ENCODE results near the gene RPL37A.

RPL37A gene

DNA sequence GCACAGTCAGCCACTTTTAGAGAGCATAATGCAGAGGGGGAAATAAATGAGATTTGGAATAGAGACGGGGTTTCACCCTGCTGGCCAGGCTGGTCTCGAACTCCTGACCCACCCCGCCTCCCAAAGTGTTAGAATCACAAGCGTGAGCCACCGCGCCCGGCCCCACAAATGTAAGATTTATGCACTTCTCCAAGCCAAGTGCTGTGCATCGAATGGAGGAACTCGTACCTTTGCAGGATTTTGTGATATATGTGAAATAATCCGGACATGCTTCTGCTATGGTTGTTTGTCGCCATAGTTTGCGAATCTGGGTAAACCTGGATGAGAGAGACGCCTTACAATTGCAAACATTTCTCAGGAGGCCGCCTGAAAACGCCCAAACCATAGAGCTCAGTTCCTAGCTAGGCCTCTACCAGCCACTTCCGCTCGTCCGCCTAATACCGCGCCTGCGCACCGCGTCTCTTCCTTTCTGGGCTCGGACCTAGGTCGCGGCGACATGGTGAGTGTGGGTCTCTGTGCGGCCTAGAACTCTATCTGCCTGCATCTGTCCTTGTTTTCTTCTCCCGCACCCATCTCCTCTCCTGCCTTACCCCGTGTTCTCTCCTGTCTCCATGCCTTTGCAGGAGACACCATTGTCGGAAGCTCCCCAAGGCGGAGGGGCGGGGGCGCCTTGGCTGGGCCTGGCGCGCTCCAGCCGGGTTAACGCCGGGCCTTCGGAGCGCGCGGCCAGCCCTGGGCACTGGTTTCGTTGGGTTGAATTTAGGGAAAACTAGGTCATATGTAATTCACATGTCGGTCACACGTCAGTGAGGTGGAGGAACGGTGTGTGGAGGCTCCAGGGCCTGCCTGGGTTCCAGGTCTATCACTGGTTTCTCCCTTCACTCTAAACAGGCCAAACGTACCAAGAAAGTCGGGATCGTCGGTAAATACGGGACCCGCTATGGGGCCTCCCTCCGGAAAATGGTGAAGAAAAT, at the start of gene RPL37A:
Gene RPL37A, plus strand, starts transcription at position 466 of the 974 bp plus-strand sequence. Its CDS starts 31 bp downstream, at position 497.
- peak; percentile 89 for DNase-seq

DNA sequence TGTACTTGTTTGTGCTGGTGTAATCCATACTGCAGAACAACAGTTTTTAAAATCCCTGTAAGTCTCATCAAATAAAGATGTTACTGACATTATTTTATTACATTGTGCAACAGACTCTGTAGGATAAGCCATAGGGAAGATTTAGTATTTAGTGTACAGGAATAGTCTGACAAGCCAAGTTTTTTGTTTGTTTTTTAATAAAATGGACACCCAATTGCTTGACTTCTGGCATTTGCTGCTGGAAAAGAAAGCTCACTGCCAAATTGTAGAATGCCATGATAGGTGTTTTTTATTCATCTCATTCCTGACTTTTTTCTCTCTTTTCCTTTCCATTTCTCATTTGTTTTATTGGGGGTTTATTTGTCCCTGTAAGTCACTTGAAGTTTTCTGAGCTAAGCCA, 48.3 kb upstream of the RPL37A start:
- DNase-seq: no peak

DNA sequence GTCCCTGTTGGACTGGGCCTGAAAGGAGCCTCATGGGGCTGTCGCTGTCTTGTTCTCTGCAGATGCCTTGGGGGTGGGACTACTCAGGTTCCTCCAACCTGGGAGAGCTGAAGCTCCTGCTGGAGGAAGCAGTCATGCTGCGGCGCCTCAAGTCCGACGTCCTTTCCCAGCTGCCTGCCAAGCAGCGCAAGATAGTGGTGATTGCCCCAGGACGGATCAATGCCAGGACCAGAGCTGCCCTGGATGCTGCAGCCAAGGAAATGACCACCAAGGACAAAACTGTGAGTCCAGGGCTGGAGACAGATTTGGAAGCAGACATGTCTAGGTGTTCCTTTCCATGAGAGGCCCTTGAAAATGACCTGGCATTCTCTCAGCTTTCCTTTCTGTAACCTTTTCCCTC, 47.9 kb upstream of the RPL37A start:
- DNase-seq: no peak

DNA sequence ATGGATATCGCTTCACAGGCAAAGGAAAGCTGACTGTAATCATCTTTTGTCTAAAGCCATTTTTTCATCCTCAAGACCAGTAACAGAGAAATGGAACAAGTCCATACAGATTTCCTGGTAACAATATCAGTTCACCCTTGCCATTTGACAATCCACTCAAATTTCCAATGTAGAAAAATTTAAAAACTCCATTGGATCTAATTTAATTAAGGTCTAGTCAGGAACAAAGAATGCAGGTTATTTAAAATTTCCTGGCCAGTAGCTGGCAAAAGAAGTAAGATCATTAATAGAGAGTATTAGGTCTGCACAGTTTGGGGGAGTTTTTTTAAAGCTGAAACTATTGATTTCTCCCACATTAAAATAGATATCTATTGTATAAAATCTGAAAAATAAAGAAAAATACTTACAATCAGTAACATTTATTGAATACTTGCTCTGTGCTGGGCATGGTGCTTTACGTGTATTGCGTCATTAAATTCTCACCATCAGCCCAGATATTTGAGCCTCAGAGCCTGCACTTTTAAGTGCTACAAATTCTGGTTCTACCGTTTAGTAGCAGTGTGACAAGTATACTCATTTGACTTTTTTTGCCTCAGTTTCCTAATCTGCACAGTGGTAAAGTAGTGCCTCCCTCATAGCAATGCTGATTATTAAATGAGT, 44.6 kb upstream of the RPL37A start:
- DNase-seq: no peak

DNA sequence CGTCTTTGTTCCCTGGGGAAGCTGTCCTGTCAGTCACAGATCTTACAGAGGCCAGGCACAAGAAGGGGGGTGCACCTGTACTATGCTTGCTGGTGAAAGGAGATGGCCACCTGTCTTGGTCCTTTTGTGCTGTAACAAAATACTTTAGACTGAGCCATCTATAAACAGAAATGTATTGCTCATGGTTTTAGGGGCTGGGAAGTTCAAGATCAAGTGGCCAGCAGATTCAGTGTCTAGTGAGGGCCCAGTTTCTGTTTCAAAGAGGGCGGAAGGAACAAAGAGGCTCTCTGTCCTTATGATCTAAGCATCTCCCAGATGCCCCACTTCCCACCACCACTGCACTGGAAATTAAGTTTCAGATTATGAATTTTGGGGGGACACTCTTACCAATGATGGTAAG, 35.5 kb upstream of the RPL37A start:
- DNase-seq: no peak

DNA sequence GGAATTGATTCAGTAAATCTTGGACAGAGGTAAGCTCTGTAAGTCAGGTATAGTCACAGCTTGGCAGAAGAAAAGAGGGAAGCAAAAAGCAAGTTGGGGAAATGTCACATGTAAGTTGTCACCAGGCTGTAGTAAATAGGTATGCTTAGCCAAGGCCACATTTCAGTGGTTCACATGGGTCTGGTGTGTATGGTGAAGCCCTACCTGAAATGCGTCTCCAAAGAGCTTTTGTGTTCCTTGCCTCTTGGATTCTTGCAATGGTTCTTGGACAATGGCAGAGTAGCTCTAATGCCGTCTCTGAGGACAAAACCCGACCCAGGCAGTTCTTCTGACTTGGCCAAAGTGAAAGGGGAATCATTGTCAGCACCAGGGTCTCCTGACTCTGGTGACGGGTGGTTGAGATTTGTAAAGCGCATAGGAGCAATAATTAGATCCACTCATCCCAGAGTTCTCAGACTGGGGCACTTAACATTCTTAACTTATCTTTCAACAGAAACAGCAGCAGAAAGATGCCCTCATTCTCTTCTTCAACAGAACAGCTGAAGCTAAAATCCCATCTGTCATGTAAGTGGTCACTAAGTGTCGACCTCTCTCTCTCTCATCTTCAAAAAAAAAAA, 34.4 kb upstream of the RPL37A start:
- DNase-seq: no peak

DNA sequence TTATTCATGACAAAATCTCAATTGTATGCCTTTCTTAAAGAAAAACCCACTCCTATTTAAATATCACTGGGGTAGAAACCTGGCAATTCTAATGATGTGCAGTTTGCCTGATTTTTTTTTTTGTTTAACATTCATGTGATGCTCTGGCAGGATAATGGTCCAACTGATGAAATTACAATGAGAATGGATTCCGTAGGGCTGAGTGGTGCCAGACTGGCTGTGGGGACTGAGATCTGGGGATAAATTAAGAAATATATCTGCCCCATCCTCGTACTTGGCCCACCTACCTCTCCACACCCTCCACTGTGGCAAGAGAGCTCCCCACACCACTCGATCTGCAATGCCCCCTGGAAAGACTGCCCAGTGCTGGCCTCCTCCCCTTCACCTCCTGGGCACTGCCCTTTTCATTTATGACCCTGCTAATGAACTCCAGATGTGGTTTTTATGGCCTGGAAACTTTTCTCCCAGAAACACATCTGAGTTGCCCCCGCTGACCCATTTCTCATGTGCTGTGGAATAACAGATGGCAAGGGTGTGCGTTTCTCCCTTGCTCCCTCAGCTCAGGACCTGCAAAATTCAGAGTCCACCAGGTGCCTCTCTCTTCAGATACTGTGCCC, 33.0 kb upstream of the RPL37A start:
- no peak for DNase-seq

DNA sequence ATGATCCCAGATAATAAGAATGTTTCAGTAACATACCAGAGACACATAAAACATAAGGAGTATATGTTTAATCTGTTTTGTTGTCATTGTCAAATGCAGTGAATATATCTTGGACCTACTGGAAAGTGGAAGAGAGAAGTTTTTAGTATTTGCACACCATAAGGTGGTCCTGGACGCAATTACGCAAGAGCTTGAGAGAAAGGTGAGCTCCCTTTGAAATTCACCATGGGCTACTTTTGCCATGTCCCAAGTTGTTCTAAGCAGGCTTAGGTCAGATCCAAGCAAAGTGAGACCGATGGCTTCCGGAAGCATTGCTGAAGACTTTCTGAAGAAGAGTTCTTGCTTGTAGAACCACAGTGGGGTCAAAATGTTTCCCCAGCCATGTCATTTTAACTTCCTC, 30.8 kb upstream of the RPL37A start:
- no peak for DNase-seq

DNA sequence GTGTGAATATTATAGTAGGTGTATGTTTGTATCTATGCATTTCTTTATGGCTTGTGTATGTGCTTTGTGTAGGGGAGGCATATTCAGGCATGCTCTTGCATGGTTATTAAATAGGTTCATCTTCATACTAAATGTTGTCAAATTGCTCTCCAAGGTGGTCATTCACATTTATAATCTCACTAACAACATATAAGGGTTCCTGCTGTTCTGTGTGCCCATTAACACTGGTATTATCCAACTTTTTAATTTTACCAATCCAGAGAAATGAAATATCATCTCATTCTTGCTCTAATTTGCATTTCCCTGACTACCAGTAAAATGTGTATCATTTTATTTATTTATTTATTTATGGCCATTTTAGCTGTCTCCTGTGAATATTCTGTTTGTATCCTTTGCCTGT, 29.0 kb upstream of the RPL37A start:
- DNase-seq: no peak

DNA sequence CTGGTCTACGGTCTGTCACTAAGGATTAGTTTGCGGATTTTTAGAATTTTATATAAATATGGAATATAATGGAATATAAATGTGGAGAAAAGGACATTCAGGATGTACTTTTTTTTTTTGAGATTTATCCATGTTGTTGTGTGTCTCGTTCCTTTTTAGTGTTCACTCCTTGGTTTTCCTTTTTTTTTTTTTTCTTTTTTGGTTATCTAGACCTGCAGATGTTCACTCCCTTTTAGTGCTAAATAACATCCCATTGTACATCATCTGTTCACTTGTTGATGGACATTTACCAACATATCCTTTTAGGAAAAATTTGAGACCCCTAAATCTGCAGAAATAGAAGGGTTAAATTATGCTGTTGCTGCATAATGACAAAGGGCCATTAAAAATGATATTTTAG, 25.5 kb upstream of the RPL37A start:
- DNase-seq: no peak

DNA sequence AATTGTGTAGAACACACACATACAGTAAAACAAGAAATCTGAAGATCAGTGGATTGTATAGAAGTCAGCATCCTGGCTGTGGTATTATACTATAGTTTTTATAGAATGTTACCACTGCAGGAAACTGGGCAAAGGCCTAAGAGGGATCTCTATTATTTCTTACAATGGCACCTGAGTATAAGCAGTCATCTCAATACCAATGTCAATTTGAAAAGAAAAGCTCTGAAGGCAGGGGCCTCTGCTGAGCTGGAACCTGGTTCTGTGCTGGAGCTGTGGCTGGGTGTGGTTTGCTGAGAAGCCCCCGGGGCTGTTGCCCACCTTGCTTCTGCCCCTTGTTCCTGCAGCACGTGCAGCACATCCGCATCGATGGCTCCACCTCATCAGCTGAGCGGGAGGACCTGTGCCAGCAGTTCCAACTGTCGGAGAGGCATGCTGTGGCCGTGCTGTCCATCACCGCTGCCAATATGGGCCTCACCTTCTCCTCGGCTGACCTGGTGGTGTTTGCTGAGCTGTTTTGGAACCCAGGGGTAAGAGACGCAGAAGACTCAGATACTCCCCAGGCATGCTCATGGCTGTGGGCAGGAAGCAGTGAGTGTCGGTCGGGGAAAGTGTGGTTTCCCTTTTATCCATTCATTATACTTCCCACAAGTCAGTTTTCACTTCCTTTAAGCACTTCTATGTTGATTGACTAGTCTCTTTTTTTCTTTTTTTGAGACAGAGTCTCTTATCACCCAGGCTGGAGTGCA, 23.5 kb upstream of the RPL37A start:
- no peak for DNase-seq

DNA sequence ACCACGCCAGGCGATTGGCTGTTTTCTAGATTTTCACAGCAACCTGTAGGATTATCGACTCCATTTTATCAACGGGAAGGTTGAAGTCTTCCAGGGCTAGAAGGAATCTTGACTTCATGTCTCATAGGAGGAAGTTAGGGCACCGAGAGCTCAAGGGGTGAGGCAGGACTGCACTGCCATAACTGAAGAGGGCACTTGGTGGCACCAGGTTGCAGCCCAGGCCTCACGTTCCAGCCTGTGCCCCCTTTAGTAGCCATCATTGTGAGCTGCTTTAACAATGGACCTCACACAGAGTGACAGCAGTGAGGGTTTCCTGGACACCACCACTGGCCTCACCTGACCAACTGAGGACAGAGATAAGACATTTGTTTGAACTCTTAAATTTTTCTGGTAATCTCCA, 22.9 kb upstream of the RPL37A start:
- DNase-seq: no peak

DNA sequence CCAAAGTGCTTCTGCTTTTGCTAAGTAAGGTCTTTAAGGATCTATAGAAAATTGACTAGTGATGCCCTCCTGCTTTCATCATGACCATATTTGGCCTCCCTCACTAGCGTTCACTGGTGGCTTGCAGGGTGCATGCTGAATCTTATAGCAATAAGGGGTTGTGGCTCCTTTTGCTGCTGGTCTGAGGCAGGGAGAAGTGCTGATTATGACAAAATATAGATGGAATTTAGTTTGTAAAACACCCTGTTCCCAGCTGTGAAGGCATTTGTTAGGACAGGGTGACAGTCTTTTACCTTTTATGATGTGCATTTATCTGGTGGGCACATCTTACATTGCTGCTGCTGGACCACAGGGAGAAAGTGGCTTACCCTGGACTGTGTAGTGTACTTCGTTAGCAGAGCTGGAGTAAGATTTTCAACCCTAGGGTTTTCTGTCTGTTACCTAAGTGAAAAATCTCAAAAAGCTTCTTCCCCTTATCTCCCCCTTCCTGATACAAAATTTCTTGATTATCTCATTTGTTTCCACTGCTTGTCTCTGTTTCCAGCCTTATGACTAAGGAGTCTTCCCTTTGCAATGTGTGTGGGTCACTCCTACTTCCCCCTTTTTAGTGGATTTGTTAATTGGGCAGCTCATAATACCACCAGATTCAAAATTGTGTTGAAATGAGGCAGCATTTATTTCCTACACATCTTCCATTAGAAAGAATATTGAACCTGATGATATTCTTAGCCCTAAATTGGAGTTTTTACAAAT, 21.2 kb upstream of the RPL37A start:
- DNase-seq: no peak

DNA sequence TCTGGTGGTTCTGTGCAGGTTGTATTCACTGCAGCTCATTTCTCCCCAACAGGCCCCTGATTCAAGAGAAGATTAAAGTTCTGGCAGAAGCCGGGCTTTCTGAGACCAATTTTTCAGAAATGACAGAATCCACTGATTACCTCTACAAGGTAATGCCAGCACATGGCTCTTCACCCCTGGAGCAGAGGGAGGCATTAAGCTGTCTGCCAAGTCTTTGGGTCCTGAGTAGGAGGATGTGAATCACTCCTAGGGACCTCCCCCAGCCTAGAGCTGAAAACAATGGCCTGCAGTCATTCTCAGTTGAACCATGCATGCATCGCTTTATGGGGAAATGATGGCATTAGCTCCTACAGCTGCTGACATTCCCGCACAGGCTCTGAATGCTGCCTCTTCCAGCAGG, 20.5 kb upstream of the RPL37A start:
- no peak for DNase-seq

DNA sequence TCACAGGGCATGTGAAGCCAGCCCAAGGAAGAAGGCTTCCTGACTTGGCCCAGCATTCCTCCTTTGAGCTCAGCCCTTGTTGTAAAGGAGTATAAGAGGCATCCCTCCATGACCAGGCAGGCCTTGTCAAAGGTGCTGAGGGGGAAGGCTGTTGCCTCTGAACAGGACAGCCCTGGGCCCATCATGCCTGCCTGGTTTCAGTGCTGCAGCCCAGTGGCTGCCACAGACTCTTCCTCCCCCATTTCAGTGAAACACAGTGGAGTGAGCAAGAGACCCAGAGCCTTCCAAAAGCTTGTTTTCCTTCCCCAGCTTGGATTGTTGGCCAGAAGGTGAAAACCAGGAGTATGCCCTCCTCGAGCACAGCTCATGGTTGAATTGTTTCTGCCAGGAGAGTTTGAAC, 19.9 kb upstream of the RPL37A start:
- no peak for DNase-seq

DNA sequence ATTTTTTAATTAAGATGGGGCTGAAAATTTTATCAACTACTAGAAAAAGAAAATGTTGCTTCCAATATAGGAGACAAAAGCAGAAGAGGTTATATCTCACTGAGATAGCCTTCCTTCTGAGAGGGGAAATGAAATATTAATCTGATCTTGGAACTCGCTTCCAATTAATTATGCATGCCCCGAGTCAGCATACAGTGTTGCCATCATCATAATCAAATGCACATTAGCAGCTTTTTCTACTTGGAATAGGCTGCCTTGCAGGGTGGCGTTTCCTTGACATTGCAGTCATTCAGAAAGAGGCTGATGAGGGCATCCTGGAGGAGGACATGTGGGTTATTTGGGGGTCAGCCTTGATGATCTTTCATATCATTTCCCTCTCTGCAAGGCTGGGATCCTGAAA, 18.4 kb upstream of the RPL37A start:
- DNase-seq: no peak

DNA sequence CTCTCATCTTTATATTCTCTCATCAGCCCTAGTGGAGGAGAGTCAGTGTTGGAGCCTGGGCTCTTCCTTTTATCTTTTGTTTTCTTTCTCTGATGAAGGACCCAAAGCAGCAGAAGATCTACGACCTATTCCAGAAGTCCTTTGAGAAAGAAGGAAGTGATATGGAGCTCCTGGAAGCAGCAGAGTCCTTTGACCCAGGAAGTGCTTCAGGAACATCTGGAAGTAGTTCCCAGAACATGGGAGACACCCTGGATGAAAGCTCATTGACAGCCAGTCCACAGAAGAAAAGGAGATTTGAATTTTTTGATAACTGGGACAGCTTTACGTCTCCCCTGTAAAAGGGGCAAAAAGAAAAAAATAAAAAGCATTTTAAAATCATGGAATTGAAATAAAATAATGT, 16.0 kb upstream of the RPL37A start:
- no peak for DNase-seq

DNA sequence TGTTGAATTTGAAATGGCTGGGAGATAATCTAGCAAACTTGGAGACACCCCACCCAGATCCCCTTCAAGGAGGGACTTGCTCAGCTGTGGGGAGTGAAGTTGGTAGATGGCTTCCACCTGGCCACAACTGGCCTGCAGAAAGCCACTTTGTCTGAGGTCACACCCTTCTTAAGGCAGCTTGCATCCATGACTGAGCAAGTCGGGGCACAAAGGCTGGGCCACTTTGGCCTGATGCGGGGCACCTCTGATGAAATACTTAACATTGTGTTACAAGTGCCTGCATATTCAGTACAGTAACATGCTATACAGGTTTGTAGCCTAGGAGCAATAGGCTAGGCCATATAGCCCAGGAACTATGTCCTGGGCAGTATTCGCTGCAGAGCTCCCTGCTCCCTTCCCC, 13.4 kb upstream of the RPL37A start:
- no peak for DNase-seq

DNA sequence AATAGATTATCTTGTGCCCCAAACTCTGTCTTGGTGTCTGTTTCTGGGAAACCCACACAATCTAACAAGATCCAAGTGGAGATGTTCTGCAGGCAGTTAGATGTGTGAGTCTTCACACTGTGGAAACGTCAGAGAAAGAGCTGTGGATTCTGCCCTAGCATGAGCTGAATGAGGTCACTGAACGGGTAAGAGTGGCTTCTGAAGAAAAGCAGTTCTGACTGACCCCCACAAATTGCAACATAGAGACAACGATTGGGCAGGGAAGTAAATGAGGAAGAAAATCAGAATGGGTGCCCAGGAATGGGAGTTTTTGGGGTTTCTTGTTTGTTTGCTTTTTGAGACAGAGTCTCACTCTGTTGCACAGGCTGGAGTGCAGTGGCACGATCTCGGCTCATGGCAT, 12.9 kb upstream of the RPL37A start:
- DNase-seq: peak; percentile 26

DNA sequence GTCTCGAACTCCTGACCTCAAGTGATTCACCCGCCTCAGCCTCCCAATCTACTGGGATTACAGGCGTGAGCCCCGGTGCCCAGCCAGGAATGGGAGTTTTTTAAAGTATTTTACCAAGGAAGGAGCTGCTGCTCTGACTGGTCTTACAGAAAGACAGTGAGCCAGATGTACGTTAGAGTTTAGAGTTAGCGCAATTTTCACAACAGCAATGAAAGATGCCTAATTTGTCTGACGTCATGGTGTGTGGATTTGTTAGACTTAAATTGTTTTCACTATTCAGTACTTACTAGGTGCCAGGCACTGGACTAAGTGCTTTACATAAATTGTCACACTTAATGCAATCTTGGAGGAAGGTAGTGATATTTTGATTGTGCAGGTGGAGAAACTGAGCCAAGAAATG, 12.4 kb upstream of the RPL37A start:
- no peak for DNase-seq

DNA sequence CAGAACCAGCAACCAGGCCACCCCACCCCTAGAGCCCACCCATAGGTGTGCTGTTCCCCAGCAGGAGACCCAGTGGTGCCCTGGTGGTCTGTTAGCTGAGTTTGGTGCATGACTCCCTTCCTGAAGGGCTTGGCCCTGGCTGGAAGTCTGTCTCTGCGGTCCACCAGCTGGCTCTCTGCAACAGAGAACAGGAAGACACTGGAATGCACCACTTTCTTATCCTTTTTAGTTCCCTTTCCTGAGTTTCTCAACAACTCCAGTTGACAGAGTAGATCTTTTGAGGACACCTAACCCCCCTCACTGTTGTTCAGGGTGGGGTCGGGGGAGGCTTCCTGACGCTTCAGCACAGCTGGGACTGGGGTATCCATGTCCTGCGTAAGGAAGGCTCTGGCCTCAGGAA, 11.9 kb upstream of the RPL37A start:
- DNase-seq: no peak

DNA sequence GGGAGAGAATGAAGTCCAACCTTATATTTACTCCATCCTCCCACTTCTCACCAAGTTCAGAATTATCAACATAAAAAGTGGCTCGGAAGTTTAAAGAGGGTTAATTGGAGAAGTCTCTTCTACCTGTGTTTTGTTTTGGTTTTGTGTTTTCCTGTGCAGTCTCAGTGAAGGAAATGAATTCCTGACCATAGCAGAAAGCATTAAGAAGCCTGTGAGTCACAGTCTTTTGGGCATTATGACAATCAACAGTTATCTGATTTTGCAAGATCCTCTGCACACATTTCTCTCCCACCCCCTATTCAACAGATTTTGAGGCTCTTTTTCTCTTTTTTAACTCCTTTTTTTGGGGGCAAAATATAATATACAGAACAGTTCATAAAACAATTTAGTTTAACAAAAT, 8.6 kb upstream of the RPL37A start:
- DNase-seq: no peak

All from CD4-positive, alpha-beta T cell treated with Interferon gamma for 1 hour (primary cell).